Trophoblast cell (in vitro differentiated cells and primary cell): Measurements from ENCODE around the gene IL17RB.

ENCODE experiments used
- DNase-seq, 2 donors: peaks; one replicate each; pipeline ENCODE4 v3.0.0-alpha.2; 2016
- H2AFZ ChIP-seq: 2 replicates; pipeline ENCODE4 v1.6.1; 2013; ENCODE audit warnings: low read length, moderate library complexity, mild to moderate bottlenecking; ENCODE audit not compliant: insufficient read depth, poor library complexity
- H2AK5ac ChIP-seq: 2 replicates; pipeline ENCODE4 v1.6.1; 2013; ENCODE audit warnings: mild to moderate bottlenecking, low read length
- H2BK120ac ChIP-seq: 2 replicates; pipeline ENCODE4 v1.6.1; 2013; ENCODE audit warnings: low read length, mild to moderate bottlenecking, moderate library complexity; ENCODE audit not compliant: insufficient read depth, poor library complexity
- H2BK12ac ChIP-seq: 2 replicates; pipeline ENCODE4 v1.6.1; 2013; ENCODE audit warnings: mild to moderate bottlenecking, low read length, moderate library complexity
- H2BK5ac ChIP-seq: 2 replicates; pipeline ENCODE4 v1.6.1; 2013; ENCODE audit warnings: low read length, low read depth, moderate library complexity, mild to moderate bottlenecking; ENCODE audit not compliant: poor library complexity
- H3K14ac ChIP-seq: 2 replicates; pipeline ENCODE4 v1.6.1; 2013; ENCODE audit warnings: mild to moderate bottlenecking, low read length
- H3K18ac ChIP-seq: 2 replicates; pipeline ENCODE4 v1.6.1; 2013; ENCODE audit warnings: mild to moderate bottlenecking, low read length
- H3K23ac ChIP-seq: 2 replicates; pipeline ENCODE4 v1.6.1; 2013; ENCODE audit warnings: low read length
- H3K27ac ChIP-seq: 2 replicates; pipeline ENCODE4 v1.5.1; 2013; ENCODE audit warnings: low read depth, mild to moderate bottlenecking, inconsistent platforms, low read length, moderate library complexity
- H3K27me3 ChIP-seq: 2 replicates; pipeline ENCODE4 v1.6.1; 2013; ENCODE audit warnings: inconsistent platforms, mild to moderate bottlenecking, low read length, moderate library complexity; ENCODE audit not compliant: insufficient read depth
- H3K36me3 ChIP-seq, 2 experiments: 1 replicate in 1 of 2; 2 replicates in 1 of 2; pipeline ENCODE4 v1.6.1; 2013; ENCODE audit warnings: low read length in 2 of 2, mild to moderate bottlenecking in 2 of 2, moderate library complexity in 1 of 2; ENCODE audit not compliant: insufficient read depth in 2 of 2, control insufficient read depth in 1 of 2
- H3K4ac ChIP-seq: 2 replicates; pipeline ENCODE4 v1.6.1; 2013; ENCODE audit warnings: low read depth, mild to moderate bottlenecking, low read length, moderate library complexity
- H3K4me1 ChIP-seq, 2 experiments: 1 replicate in 1 of 2; 2 replicates in 1 of 2; pipeline ENCODE4 v1.6.1; 2013; ENCODE audit warnings: low read length in 2 of 2, mild to moderate bottlenecking in 2 of 2, moderate library complexity in 1 of 2; ENCODE audit not compliant: insufficient read depth in 2 of 2, control insufficient read depth in 1 of 2
- H3K4me2 ChIP-seq: 2 replicates; pipeline ENCODE4 v1.6.1; 2013; ENCODE audit warnings: inconsistent platforms, mild to moderate bottlenecking, low read length, moderate library complexity
- H3K4me3 ChIP-seq: 2 replicates; pipeline ENCODE4 v1.5.1; 2013; ENCODE audit warnings: mild to moderate bottlenecking, low read depth, low read length, inconsistent platforms
- H3K79me1 ChIP-seq: one replicate; pipeline ENCODE4 v1.6.1; 2013; ENCODE audit warnings: low read length
- H3K79me2 ChIP-seq: 2 replicates; pipeline ENCODE4 v1.6.1; 2013; ENCODE audit warnings: low read length, mild to moderate bottlenecking; ENCODE audit not compliant: control insufficient read depth, insufficient read depth, poor library complexity
- H3K9ac ChIP-seq: 2 replicates; pipeline ENCODE4 v1.6.1; 2013; ENCODE audit warnings: mild to moderate bottlenecking, low read length
- H3K9me3 ChIP-seq: 2 replicates; pipeline ENCODE4 v1.6.1; 2013; ENCODE audit warnings: low read depth, mild to moderate bottlenecking, control low read depth, inconsistent platforms, low read length; ENCODE audit not compliant: insufficient read depth
- H4K12ac ChIP-seq: 2 replicates; pipeline ENCODE4 v1.6.1; 2013; ENCODE audit warnings: low read depth, mild to moderate bottlenecking, low read length, moderate library complexity
- H4K8ac ChIP-seq: 2 replicates; pipeline ENCODE4 v1.6.1; 2013; ENCODE audit warnings: low read depth, mild to moderate bottlenecking, low read length, moderate library complexity
- H4K91ac ChIP-seq: one replicate; pipeline ENCODE4 v1.6.1; 2013; ENCODE audit warnings: low read depth, mild to moderate bottlenecking, low read length, moderate library complexity
- WGBS: extraction: QIAGEN DNeasy Blood & Tissue Kit; methylation state at CpG from one replicate; pipeline ENCODE4 v1.1.7; 2013; ENCODE audit warnings: missing lambda C conversion rate; ENCODE audit not compliant: insufficient read length, insufficient coverage; ENCODE audit errors: extremely low coverage; 5-methylcytosine and 5-hydroxymethylcytosine counted together

Gene IL17RB

DNA sequence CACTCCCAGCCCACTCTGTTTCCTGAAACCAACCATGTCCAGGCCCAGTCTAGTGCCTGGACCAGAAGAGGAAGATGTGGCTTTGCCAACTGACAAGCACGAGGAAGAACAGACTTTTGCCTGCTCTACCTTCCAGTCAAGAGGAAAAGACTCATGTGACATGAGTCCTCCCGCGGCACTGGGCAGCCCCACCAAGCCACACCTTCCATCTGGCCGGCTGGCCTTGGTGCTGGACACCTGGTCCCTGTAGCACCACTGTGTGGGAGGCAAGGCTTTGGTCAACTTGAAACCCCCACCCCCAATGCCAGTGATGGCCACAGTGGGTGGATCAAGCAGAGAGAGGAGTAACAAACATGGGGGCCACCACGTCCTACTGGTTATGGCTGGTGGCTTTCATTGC lies 12.7 kb upstream of the IL17RB start:
- Histone ChIP-seq H3K9ac (no peak overlapping the region), H3K4me3 (no peak overlapping the region), H3K14ac (no peak overlapping the region), H2BK12ac (no peak overlapping the region), H4K8ac (no peak overlapping the region), H3K27me3 (no peaks in the 10 kb centered on the region), H3K27ac (no peak overlapping the region), H2BK5ac (no peak overlapping the region), H2BK120ac (no peak overlapping the region), H3K18ac (no peak overlapping the region), H4K12ac (no peak overlapping the region), H4K91ac (no peak overlapping the region), H3K9me3 (peaks cover 4% of the 10 kb centered on the region), H3K79me1 (no peaks in the 10 kb centered on the region), H3K4me2 (no peak overlapping the region), H3K4me1 (no peaks in the 10 kb centered on the region), H3K23ac (no peak overlapping the region), H3K4ac (no peak overlapping the region), H2AFZ (no peak overlapping the region), H3K79me2 (no peaks in the 10 kb centered on the region), H2AK5ac (no peak overlapping the region), H3K36me3 (no peaks in the 10 kb centered on the region)
- no CpG with 5 or more reads among the region's 5 CpGs for WGBS
- no peak for DNase-seq

DNA sequence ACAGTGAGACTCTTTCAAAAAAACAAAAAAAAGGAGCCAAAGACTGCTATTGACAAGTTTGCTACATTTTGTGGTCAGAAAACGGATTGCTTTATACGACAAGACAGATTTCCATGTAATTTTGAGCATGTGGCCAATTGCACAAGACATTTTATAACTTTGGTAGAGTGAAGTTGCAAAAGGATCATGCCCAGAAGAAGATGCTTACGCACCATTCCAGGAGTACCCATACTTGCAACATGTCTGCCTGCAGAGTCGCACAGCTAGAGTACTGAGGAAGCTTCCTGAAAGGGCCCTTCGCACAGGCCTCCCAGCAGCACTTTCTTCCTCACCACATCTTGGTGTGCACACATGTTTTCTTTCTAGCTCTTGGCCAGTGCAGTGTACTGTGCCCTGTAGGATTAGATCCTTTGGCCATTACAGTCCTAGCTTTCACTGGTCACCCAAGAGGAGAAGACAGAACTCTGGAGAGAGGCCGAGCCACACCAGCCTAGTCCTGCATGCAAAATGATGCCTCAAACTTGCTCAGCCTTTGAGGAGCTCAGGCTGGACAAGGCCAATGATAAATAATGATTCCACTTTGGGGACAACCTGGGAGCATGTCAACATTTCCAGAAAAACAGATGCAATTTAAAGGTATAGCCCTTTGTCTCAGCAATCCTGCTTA lies 11.8 kb upstream of the IL17RB start:
- DNase-seq = peak in 1 of 2 donors; percentile 4
- no peak overlapping the region for H2BK12ac ChIP-seq

GRCh38 chr3:53835257-53835656 lies 11.1 kb upstream of the IL17RB start:
- Histone ChIP-seq H3K79me1 (no peaks in the 10 kb centered on the region), H3K79me2 (no peaks in the 10 kb centered on the region)
- WGBS = no CpG with 5 or more reads among the region's 1 CpG

More for the DNA sequence above, 11.8 kb upstream of the IL17RB start:
- Histone ChIP-seq H4K91ac (no peak overlapping the region), H3K36me3 (no peaks in the 10 kb centered on the region), H3K4me2 (no peak overlapping the region), H3K4me3 (no peak overlapping the region), H2AFZ (no peak overlapping the region), H3K27ac (no peak overlapping the region), H4K12ac (no peak overlapping the region), H2BK120ac (no peak overlapping the region), H3K79me1 (no peaks in the 10 kb centered on the region), H2BK5ac (no peak overlapping the region), H2AK5ac (no peak overlapping the region), H3K14ac (no peak overlapping the region), H3K23ac (no peak overlapping the region), H3K4ac (no peak overlapping the region), H3K9me3 (peaks cover 4% of the 10 kb centered on the region), H3K79me2 (no peaks in the 10 kb centered on the region), H3K27me3 (no peaks in the 10 kb centered on the region), H3K9ac (no peak overlapping the region), H3K18ac (no peak overlapping the region), H4K8ac (no peak overlapping the region), H3K4me1 (no peaks in the 10 kb centered on the region)
- no CpG with 5 or more reads among the region's 6 CpGs for WGBS

DNA sequence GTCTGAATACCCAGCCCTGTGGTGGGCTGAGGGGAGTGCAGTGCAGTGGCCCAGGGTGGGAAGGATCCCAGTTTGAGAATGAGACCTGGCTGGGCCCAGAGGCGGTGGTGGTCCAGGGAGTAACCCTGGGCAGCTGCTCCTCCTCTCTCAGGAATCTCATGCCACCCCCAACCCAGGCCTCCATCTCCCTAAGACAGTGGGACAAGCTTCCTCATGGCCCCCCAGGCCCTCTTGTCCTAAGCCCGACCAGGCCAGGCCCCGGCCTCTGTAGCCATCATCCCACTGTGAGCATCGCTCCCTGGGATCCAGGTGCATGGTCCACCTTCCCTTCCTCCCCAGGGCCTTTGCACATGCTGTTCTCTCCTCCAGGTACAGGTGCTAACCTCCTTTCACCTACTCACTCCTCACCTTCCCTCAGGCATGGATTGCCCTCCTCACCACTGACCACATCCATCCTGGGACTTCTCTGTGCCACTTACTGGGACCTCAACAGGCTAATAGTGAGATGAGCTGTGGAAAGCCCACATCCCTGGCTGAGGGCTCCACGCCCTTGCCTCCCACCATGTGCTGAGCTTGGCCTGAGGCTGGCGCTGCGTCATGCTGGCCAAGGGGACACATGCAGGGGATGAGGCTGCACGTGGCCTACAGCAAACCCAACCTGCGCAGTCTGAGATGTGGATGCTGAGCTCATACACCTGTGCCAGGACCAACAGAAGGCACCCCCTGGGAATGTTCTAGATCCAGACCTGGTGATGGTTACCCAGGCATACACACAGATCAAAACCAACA lies 10.1 kb upstream of the IL17RB start:
- WGBS = no CpG with 5 or more reads among the region's 9 CpGs
- Histone ChIP-seq H3K27me3 (no peaks in the 10 kb centered on the region), H2AFZ (no peak overlapping the region), H4K91ac (no peak overlapping the region), H3K9ac (no peak overlapping the region), H3K9me3 (peaks cover 4% of the 10 kb centered on the region), H2BK5ac (no peak overlapping the region), H2BK12ac (no peak overlapping the region), H2BK120ac (no peak overlapping the region), H3K4me2 (no peak overlapping the region), H3K79me2 (no peaks in the 10 kb centered on the region), H3K14ac (no peak overlapping the region), H3K79me1 (no peaks in the 10 kb centered on the region), H2AK5ac (no peak overlapping the region), H3K4ac (no peak overlapping the region), H3K27ac (no peak overlapping the region), H3K36me3 (no peaks in the 10 kb centered on the region), H3K4me1 (no peaks in the 10 kb centered on the region), H3K23ac (no peak overlapping the region), H4K8ac (no peak overlapping the region), H3K4me3 (peak overlapping the region; percentile 27), H4K12ac (no peak overlapping the region), H3K18ac (no peak overlapping the region)
- DNase-seq = no peak

More at GRCh38 chr3:53835257-53835656, 11.1 kb upstream of the IL17RB start:
- H3K27me3 ChIP-seq = no peaks in the 10 kb centered on the region
- no peaks in the 10 kb centered on the region for H3K36me3 ChIP-seq
- no peak overlapping the region for H4K91ac ChIP-seq
- no peak overlapping the region for H3K9ac ChIP-seq
- H3K9me3 ChIP-seq = peaks cover 4% of the 10 kb centered on the region
- no peaks in the 10 kb centered on the region for H3K4me1 ChIP-seq
- H3K4ac ChIP-seq = no peak overlapping the region
- H3K27ac ChIP-seq = no peak overlapping the region
- no peak overlapping the region for H2AFZ ChIP-seq
- no peak overlapping the region for H3K4me3 ChIP-seq
- H4K12ac ChIP-seq = no peak overlapping the region
- no peak overlapping the region for H2BK5ac ChIP-seq
- no peak overlapping the region for H2BK120ac ChIP-seq
- DNase-seq = no peak
- H2BK12ac ChIP-seq = no peak overlapping the region
- no peak overlapping the region for H3K18ac ChIP-seq
- no peak overlapping the region for H4K8ac ChIP-seq
- H3K4me2 ChIP-seq = no peak overlapping the region
- no peak overlapping the region for H2AK5ac ChIP-seq
- no peak overlapping the region for H3K14ac ChIP-seq
- no peak overlapping the region for H3K23ac ChIP-seq
